NCI-H2029 treated with DMSO at 0.1 percent for 48 hours (cell line): Measurements from ENCODE around the gene RTF2.

Experiments used
- DNase-seq: peaks from one replicate; lab custom pipeline; 2025; lab: John Stamatoyannopoulos, UW

RTF2 gene

DNA sequence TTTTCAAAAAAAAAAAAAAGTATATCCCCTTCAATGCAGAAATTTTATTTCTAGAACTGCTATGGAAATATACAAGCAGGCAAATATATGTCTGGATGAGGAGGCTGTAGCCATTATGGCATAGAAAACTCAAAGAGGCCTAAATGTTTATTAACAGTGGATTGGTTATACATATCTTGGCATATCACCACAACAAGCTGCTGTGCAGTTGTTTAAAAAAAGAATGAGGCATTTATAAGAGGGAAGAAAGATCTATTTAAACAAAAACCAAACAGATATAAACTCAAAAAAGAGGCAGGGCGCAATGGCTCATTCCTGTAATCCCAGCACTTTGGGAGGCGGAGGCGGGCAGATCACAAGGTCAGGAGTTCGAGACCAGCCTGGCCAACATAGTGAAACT lies 30.1 kb upstream of the RTF2 start:
- no peak for DNase-seq

DNA sequence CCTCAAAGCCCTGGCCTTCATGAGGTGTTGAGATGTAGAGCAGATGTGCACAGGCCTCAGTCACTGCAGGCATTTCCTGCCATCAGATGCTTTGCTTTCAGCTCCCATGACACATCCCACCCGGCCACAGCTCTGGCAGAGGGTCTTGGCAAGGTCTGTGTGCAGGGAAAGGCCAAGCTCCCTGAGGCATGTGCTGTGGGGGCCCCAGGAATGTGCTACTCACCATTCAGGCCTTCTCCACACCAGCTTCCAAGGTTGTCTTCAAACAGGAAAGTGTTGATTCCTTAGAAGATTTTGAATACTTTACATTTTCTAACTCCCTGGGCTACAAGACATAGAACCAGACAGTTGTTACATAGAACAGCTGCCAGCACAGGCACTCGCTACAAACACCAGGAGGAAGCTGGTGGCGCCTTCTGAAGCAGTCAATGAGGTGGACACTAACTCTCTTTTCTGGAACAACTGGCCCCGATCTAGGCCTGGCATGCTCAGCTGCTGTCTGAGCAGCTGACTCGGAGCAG lies 28.6 kb upstream of the RTF2 start:
- DNase-seq: no peak

DNA sequence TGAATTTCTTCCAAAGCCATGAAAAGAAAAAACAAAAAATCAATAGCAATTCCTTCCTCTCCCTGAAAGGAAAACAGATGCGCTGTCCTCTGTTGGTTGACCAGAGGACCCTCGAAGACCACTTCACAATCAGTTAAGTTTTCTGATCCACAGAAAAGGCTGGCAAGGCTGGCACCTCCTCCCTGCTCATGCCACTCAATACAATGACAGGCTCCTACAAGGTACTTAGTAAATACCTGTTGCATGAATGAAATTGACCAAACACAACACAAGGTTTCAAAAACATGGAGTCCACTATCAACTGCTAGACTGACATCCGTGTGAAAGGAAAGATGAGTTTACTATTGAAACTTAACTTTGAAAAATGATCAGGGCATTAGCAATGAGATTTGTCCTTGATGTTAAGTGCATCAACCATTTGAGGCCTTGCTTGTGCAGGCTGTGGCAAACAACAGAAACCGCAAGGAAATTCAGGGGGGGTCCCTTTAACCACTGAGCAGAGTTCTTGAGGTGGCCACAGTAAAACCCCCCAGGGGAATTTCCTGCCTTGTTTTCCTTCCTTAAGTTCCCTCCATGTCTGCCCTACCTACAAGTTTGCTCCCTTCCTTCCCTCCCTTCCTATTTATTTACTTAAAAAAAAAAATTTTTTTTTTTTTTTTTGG lies 27.9 kb upstream of the RTF2 start:
- DNase-seq: no peak

- no peak for DNase-seq
Observed at GRCh38 chr20:56442389-56443365, 25.8 kb upstream of the RTF2 start.

- no peak for DNase-seq
Observed at GRCh38 chr20:56443654-56444540, 24.5 kb upstream of the RTF2 start.

DNA sequence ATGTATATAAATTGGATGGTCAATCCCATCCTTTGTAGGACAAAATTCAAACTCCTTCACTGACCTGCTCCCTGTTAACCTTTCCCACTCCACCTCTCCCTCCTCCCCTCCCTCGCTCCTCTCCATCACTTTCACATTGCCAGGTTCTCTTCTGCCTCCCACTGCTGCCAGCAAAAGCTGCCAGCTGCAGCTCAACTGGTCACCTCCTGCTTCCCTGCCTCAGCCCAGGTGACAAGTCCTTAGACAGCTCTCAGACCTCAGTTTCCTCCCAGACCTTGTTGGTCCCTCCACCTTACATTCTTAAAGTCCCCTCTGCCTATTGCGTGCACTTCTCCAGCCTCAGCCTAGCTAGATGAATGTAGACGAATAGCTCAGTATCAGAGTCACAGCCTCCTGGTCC lies 23.3 kb upstream of the RTF2 start:
- DNase-seq: no peak

DNA sequence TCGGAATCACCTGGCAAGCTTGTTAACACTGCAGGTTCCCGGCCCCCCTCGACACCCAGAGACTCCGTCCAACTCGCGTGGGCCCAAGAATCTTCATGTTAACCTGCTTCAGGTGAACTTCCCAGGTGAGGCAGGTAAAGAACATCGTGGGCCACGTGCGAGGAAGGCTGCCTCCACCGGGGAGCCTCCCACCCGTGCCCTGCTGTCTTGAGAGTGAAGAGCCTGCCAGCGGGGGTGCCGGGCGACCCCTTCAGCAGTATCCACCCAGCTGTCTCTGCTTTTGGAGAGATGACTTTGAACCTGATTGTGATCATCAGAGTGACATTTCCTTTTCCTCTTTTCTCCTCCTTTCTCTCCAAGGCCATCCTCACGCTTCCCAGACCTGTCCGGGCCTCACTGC lies 22.9 kb upstream of the RTF2 start:
- no peak for DNase-seq

DNA sequence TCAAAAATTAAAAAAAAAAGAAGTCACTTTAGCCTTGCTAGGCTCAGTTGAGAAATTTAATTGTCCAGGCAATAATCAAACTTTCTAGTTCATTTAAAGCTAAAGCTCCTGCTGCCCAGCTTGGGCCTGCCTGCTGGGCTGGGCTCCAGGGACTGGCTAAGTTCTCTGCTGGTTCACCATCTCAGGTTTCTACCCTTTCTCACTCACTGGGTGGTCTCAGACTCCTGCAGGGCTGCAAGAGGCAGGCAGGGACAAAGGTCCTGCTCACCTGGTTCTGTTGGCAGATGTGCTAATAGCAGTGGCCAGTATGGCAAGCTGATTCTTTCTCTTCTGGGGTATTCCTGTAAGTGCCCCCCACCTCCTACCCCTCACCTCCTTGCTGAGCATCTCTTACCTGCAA lies 21.2 kb upstream of the RTF2 start:
- DNase-seq: no peak

DNA sequence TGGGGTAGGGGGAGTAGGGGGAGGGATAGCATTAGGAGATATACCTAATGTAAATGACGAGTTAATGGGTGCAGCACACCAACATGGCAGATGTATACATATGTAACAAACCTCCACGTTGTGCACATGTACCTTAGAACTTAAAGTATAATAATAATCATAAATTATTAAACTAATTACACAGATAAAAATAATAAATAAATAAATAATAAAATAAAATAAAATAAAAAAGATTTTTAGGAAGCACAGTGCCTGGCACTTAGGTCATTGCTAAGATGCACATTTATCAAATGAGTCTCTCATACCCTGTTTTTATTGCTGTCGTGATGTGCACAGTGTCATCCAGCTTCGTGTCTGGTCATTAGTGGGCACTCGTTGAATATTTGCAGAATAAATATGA lies 19.0 kb upstream of the RTF2 start:
- no peak for DNase-seq

- no peak for DNase-seq
Observed at GRCh38 chr20:56451056-56451765, 17.2 kb upstream of the RTF2 start.

GRCh38 chr20:56453352-56453751 lies 15.1 kb upstream of the RTF2 start:
- no peak for DNase-seq

DNA sequence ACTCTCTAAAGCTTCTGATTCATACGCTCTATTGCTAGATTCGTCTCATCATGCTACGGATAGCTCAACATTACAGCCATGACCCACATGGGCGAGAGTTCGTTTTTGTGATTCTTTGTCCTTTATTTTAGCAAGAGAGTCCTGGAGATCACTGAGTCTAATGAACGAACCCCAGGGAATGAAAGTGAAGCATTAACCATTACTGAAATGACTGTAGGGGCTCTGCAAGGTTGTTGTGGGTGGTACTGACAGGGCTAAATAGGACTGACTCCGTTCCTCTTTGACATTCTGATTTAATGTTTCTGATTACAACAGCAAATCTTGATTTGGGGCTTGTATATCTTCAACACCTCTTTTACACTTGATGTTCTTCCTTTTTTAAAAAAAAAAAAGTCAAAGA lies 13.7 kb upstream of the RTF2 start:
- DNase-seq: no peak

DNA sequence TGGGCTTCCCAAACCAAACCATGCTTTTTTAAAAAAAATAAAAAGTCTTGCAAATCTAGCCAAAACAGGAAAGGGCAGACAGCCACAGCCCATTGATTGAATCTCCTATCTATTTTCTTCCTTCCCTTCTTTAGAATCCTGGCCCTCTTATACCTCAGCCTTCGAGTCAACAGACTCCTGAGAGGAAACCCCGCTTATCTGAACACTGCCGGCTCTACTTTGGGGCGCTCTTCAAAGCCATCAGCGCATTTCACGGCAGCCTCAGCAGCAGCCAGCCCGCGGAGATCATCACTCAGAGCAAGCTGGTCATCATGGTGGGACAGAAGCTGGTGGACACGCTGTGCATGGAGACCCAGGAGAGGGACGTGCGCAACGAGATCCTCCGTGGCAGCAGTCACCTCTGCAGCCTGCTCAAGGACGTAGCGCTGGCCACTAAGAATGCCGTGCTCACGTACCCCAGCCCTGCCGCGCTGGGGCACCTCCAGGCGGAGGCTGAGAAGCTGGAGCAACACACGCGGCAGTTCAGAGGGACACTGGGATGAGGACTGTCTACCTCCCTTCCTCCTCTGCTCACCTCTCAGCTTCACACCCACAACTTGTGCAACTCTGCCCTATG lies 10.1 kb upstream of the RTF2 start:
- no peak for DNase-seq

DNA sequence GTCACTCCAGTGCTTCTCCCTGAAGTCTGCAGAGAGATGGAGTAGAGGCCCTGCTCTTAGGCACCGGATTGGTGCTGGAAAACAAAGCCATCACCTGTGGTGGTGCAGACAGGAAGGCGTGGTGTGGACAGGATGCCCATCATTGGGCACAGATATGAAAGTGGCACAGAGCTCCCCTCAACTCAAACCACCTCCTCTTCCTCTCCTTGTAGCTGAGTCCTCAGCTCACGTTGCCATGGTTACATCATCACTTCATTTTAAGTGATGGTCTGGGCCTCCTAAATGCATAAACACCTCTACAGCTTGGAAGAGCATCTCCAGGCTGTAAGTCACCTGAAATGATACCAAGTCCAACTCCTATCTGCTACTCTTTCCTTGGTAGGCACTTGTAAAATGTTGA lies 8.0 kb upstream of the RTF2 start:
- no peak for DNase-seq

- DNase-seq: no peak
Observed at GRCh38 chr20:56461576-56461975, 6.9 kb upstream of the RTF2 start.

- no peak for DNase-seq
Observed at GRCh38 chr20:56463428-56463827, 5.0 kb upstream of the RTF2 start.

DNA sequence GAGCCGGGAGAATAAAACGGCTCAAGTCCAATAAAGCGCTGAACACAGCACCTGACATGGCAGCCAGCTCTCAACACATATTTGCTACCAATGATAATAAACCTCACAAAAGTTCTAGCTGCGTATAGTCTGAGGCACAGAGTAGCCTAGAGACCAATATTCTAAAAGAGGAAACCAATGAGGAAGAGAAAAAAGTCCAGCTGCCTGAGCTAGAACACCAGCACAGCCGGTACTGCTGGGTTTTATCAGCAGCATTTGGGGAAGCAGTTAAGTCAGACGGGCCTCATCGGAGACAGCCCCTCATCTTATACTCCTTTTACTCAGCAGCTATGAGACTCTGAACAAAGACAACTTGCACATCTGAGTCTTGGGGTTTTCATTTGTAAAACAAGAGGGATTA lies 2.4 kb upstream of the RTF2 start:
- DNase-seq: no peak

DNA sequence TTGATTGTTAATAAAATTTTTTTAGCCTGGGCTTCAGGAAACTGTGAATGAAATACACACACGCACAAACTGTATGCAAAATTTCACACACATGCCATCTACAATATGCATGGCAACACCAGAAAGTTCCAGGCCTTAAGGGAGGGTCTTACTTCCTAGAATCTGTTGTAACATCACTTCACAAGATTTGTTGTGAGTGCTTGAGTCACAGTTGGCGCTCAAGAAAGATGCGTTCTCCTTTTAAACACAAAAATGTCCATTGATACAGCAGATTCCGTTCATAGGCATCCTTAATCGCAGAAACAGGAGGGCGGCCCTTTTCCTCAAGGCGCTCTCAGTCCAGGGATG lies 485 bp upstream of the RTF2 start:
- DNase-seq: no peak

GRCh38 chr20:56469077-56469449 lies 636 bp downstream of the RTF2 start:
- DNase-seq: no peak

DNA sequence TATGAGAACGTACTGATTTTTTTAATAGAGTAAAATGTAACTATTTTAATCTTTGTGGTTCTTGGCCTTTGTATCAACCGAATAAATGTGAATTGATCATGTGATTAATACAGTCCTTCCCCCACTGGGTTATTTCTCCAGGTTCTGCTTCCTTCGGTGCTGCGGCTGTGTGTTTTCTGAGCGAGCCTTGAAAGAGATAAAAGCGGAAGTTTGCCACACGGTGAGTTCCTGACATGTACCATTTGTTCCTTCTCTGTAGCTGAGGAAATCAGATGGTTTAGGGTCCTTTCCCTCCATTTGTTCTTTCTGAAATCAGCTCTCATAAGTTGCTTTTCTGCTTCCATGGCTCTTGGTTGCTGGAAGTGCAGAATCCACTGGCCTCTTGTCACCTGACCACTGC lies 15.5 kb downstream of the RTF2 start:
- DNase-seq: no peak

GRCh38 chr20:56487216-56487615 lies 18.8 kb downstream of the RTF2 start:
- DNase-seq: no peak
